Brain microvascular endothelial cell (primary cell): ENCODE measurements around the gene KATNB1.

Experiments used
- DNase-seq: peaks from one replicate; pipeline ENCODE4 v3.0.0-alpha.2; 2020
- H3K27ac ChIP-seq: fragments of 250-450 bp; sonication (Bioruptor Pico); 2 replicates; pipeline ENCODE4 v1.5.1; 2020; ENCODE audit warnings: mild to moderate bottlenecking, moderate library complexity
- H3K27me3 ChIP-seq: fragments of 250-450 bp; sonication (Bioruptor Pico); replicated peaks from 2 replicates; pipeline ENCODE4 v1.5.1; 2020; ENCODE audit warnings: mild to moderate bottlenecking
- H3K36me3 ChIP-seq: fragments of 250-450 bp; sonication (Bioruptor Pico); replicated peaks from 2 replicates; pipeline ENCODE4 v1.5.1; 2020; ENCODE audit warnings: mild to moderate bottlenecking
- H3K4me3 ChIP-seq: 2 replicates; pipeline ENCODE4 v1.5.1; 2011; ENCODE audit warnings: low read depth, mild to moderate bottlenecking, control low read depth, low read length, moderate library complexity
- in situ Hi-C: cut with HindIII; loops from 2 replicates; pipeline ENCODE4 v1.10.0; 2017; ENCODE audit warnings: low sequenced_read_pairs, low pct_ligation_motif_present
- TF ChIP-seq, protein P1 (sequence below): IDR thresholded peaks from 2 replicates; pipeline ENCODE4 v1.5.1; 2011; ENCODE audit warnings: low read depth, mild to moderate bottlenecking, moderate library complexity, low read length, control low read depth, inconsistent platforms; ENCODE audit errors: missing control alignments

Gene KATNB1

DNA sequence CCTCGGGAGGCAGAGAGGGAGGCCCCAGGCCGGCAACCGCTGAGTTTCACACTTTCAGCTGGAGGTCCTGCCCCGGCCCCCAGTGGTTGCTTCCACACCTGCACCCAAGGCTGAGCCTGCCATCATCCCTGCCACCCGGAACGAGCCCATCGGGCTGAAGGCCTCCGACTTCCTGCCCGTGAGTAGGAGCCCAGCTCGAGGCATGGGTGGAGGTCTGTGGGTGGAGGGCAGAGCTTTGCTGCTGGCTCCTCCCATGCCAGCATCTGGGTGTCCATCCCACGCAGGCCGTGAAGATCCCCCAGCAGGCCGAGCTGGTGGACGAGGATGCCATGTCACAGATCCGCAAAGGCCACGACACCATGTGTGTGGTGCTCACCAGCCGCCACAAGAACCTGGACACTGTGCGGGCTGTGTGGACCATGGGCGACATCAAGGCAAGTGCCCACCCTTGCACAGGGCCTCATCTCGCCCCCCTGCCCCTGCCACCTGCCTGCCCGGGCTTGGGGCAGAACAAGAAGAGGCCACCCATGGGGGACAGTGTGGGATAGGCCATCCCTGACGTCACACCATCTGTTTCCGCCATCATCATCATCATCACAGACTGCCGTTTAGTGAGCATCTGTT lies 19.6 kb downstream of the KATNB1 start:
- DNase-seq = no peak
- TF ChIP-seq, protein P1, sequence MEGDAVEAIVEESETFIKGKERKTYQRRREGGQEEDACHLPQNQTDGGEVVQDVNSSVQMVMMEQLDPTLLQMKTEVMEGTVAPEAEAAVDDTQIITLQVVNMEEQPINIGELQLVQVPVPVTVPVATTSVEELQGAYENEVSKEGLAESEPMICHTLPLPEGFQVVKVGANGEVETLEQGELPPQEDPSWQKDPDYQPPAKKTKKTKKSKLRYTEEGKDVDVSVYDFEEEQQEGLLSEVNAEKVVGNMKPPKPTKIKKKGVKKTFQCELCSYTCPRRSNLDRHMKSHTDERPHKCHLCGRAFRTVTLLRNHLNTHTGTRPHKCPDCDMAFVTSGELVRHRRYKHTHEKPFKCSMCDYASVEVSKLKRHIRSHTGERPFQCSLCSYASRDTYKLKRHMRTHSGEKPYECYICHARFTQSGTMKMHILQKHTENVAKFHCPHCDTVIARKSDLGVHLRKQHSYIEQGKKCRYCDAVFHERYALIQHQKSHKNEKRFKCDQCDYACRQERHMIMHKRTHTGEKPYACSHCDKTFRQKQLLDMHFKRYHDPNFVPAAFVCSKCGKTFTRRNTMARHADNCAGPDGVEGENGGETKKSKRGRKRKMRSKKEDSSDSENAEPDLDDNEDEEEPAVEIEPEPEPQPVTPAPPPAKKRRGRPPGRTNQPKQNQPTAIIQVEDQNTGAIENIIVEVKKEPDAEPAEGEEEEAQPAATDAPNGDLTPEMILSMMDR = peak; percentile 34
- Histone ChIP-seq H3K36me3 (peaks cover 39% of the 10 kb centered on the region), H3K4me3 (no peak overlapping the region), H3K27me3 (no peaks in the 10 kb centered on the region), H3K27ac (no peak overlapping the region)
- in situ Hi-C loops = no loop called here

DNA sequence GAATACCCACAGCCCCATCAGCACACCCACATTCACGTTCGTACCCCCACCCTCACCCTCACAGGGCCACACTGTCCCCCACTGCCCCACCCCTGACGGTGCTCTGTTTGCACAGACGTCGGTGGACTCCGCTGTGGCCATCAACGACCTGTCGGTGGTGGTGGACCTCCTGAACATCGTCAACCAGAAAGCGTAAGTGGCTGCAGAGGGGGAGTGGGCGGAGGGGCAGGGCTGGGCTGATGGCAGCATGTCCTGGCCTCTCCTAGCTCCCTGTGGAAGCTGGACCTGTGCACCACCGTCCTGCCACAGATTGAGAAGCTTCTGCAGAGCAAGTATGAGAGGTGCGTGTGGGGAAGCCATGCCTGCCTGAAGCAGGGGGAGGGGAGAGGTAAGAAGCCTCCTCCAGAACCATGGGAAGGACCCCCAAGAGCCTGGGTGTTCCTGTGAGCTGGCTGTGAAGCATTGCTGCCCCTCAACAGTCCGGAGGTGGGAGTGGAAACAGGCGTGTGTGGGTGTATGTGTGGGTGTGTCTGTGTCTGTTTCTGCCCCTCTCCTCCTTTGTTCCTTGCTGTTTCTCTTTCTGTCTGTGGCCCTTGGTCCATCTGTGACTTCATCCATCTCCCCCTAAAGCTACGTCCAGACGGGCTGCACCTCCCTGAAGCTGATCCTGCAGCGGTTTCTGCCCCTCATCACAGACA lies 20.3 kb downstream of the KATNB1 start:
- TF ChIP-seq, protein P1 = no peak
- Histone ChIP-seq H3K27me3 (no peaks in the 10 kb centered on the region), H3K27ac (no peak overlapping the region), H3K36me3 (peaks cover 46% of the 10 kb centered on the region), H3K4me3 (no peak overlapping the region)
- DNase-seq = no peak
- in situ Hi-C loops = no loop called here

DNA sequence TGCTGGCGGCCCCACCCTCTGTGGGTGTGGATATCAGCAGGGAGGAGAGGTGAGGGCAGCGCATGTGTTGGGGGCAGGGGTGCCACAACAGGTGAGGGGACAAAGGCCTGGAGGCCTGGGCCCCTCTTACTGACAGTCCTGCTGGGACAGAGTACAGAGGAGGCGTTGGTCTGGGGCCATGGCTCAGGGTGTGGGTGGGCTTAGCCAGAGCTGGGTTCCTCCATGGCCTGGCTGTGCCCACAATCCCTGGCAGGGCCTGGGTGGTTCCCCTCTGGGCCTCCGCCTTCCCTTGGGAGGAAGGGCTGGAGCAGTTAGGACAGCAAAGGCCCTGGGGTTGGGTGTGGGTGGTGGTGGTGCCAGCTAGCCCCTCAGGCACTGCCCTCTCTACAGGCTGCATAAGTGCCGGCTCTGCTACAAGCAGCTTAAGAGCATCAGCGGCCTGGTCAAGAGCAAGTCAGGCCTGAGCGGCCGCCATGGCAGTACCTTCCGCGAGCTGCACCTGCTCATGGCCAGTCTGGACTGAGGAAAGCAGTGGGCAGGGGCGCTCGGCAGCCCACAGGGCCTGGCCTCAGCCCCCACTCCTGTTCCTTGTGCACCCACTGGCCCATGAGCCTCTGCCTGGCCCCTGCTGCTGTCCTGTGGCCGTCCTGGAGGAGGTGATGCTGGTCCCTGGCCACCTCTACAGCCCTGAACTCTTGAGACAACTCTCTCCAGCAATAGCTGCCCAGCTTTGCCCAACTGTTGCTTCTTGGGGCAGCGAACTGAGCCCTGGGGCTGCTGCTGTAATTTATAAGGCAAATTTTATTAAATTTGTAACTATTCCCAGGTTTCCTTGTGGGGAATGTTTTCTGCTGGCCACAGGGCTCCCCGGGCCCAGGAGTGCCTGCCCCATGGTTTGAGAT lies 21.1 kb downstream of the KATNB1 start:
- peaks cover 54% of the 10 kb centered on the region for H3K36me3 ChIP-seq
- TF ChIP-seq, protein P1 = no peak
- H3K27me3 ChIP-seq = no peaks in the 10 kb centered on the region
- DNase-seq = no peak
- no peak overlapping the region for H3K4me3 ChIP-seq
- in situ Hi-C loops = no loop called here
- no peak overlapping the region for H3K27ac ChIP-seq

DNA sequence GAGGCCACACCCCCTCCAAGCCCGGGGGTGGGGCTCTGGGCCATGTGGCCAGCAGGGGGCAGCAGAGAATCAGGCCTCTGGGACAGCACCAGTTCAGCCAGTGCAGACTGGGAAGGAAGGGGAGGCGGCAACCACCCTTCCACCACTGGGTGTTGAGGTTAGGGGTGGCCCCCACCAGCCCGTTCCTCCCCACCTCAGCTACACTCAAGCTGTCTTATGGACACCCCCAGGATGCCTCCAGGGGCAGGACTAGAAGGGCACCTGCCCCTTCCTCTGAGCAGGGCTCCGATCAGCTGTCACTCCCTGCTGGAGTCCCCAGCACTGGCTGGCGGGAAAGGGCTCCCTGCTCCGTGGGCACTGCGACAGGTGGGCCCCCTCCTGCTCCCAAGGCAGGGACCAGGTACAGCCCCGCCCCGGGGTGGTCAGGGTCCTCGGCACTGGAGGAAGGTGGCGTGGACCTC lies 21.8 kb downstream of the KATNB1 start:
- TF ChIP-seq, protein P1 = peak; percentile 98
- in situ Hi-C loops = no loop called here
- no peak overlapping the region for H3K4me3 ChIP-seq
- no peak overlapping the region for H3K27ac ChIP-seq
- H3K27me3 ChIP-seq = no peaks in the 10 kb centered on the region
- DNase-seq = peak; percentile 75
- H3K36me3 ChIP-seq = peaks cover 56% of the 10 kb centered on the region

DNA sequence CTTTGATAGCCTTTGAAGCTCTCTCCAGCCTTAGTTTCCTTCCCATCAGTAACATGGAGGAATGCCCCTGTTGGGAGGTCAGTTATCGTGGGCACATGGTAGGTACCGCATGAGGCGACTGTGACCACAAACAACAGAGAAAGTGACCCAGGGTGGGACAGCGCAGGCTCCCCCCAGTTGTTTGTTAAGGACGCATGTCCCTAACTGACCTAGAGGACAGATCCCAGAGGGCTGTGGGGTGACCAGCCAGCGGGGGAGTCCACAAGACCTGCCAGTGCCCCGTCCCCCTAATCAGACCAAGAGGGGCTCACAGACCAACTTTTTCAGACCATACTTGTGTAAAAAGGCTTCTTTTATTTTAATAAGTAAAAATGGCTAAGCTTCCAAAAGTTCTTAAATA lies 22.3 kb downstream of the KATNB1 start:
- no peak overlapping the region for H3K4me3 ChIP-seq
- TF ChIP-seq, protein P1 = no peak
- peaks cover 56% of the 10 kb centered on the region for H3K36me3 ChIP-seq
- H3K27me3 ChIP-seq = no peaks in the 10 kb centered on the region
- H3K27ac ChIP-seq = no peak overlapping the region
- in situ Hi-C loops = no loop called here
- no peak for DNase-seq
